ENCODE results near the gene PIGT.

PIGT gene

DNA sequence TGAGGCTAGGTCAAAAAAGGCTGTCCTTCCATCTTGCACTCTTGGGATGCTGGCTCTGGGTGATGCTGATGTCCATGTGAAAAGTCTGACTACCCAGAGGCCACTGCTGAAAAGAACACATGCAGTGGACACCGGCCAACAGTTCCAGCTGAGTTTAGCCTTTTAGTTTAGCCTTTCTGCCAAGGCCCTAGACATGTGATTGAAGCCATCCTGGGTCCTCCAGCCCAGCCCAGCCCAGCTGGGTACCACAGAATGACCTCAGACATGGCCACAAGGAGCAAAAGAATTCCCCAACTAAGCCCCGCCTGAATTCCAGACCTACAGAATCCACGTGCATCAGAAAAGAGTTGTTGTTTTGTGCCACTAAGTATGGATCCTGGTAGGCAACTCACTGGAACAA is 17.4 kb downstream of the PIGT start:
- TF ChIP-seq, protein P1, sequence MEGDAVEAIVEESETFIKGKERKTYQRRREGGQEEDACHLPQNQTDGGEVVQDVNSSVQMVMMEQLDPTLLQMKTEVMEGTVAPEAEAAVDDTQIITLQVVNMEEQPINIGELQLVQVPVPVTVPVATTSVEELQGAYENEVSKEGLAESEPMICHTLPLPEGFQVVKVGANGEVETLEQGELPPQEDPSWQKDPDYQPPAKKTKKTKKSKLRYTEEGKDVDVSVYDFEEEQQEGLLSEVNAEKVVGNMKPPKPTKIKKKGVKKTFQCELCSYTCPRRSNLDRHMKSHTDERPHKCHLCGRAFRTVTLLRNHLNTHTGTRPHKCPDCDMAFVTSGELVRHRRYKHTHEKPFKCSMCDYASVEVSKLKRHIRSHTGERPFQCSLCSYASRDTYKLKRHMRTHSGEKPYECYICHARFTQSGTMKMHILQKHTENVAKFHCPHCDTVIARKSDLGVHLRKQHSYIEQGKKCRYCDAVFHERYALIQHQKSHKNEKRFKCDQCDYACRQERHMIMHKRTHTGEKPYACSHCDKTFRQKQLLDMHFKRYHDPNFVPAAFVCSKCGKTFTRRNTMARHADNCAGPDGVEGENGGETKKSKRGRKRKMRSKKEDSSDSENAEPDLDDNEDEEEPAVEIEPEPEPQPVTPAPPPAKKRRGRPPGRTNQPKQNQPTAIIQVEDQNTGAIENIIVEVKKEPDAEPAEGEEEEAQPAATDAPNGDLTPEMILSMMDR (IDR thresholded peaks at IDR 0.05; ENCODE audit: low read depth, low read length): no peak
- peak; percentile 31 for DNase-seq (ENCODE audit: extremely low read depth, low read depth)

DNA sequence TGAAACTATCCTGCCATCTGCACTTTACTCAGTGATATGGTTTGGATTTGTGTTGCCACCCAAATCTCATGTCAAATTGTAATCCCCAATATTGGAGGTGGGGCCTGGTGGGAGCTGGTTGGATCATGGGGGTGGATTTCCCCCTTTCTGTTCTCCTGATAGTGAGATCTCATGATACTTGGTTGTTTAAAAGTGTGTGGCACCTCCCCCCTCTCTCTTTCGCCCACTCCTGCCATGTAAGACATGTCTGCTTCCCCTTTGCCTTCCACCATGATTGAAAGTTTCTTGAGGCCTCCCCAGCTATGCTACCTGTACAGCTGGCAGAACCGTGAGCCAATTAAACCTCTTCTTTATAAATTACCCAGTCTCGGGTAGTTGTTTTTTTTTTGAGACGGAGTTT is 18.0 kb downstream of the PIGT start:
- TF ChIP-seq, protein P1 (IDR thresholded peaks at IDR 0.05; ENCODE audit: low read depth, low read length): no peak
- no peak for DNase-seq (ENCODE audit: extremely low read depth, low read depth)

DNA sequence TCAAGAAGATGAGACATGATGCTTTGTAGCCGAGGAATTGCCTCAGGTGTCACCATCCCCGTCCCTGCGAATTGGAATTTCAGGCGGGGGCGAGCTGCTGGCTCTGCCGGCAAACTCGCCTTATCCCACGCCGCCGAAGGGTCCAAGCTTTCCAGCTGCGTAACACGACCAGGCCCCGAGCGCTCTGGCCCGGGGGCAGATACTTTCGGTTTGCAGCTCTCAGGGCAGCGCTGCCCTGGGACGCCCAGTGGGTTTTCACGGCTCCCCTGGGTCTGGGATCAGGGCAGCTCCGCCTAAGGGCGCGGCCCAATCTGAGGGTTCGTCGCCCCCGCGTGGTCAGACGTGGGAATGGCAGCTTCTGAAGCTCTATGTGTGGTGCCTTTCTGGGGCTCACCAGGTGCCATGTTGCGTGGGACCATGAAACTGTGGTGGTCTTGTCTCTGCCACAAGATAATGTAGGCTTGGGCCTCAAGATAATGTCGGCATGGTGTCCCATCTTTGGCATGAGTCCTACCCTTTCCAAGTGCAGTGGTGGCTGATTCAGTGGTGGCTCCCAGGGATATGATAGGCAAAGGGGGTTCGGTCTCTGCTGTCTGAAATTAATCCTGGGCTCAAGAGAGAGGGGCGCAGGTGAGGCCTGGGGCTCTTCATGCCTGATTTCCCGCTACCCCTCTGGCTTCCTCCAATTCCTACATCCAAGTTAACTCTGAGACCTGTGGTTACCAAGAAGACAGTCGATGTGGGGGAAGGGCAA is 21.0 kb downstream of the PIGT start:
- DNase-seq (ENCODE audit: extremely low read depth, low read depth): peak; percentile 74
- TF ChIP-seq, protein P1 (IDR thresholded peaks at IDR 0.05; ENCODE audit: low read depth, low read length): peak; percentile 95

DNA sequence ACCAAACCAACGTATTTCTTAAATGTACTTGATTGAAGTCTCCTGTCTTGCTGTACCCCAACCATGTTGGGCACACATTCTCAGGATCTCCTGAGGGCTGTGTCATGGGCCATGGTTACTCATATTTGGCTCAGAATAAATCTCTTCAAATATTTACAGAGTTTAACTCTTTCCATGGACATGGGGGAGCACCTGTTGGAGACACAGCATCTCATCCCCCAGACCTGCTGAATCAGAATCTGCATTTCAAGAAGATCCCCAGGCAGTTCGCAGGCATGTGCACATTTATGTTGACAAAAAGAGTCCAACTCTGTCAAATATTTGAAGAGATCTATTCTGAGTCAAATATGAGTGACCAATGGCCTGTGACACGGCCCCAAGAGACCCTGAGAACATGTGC is 24.5 kb downstream of the PIGT start:
- TF ChIP-seq, protein P1 (IDR thresholded peaks at IDR 0.05; ENCODE audit: low read depth, low read length): no peak
- DNase-seq (ENCODE audit: extremely low read depth, low read depth): no peak

DNA sequence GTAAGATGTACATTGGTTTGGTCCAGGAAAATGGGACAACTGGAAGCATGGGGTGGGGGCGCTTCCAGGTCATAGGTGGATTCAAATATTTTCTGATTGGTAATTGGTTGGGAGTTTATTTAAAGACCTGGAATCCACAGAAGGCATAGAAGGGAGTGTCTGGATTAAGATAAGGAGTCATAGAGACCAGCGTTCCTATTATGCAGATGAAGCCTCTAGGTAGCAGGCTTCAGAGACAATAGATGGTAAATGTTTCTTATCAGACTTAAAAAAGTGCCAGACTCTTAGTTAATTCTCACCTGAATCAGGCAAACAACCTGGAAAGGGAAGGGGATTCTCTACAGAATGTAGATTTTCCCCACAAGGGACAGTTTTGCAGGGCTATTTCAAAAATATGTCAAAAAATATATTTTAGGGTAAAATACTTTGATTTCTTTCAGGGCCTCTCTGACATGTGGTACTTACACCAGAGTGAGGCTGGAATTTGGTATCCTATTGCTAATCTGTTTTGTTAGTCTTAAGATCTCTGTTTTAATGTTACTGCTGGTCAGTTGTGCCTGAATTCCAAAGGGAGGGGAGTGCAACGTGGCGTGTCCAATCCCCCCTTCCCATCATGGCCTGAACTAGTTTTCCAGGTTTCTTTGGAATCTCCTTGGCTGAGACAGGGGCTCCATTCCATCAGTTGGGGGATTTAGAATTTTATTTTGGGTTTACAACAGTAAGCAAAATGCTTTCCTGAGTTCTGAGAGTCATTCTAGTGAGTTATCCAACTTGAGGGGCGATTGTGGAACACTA is 25.1 kb downstream of the PIGT start:
- DNase-seq (ENCODE audit: extremely low read depth, low read depth): no peak
- TF ChIP-seq, protein P1 (IDR thresholded peaks at IDR 0.05; ENCODE audit: low read depth, low read length): no peak

DNA sequence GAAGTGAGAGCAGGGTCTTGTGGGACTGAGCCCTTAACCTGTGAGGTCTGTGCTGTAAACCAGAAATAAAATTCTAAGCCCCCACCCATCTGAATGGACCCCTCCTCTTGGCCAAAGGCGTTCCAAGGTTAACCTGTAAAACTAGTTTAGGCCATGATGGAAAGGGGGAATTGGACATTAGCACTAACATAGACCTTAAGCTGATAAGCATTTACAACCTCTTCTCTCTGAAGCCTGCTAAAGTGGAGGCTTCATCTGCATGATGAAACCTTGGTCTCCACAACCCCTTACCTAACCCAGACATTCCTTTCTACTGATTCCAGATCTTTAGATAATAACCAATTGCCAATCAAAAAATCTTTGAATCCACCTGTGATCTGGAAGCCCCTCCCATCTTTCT is 25.8 kb downstream of the PIGT start:
- no peak for DNase-seq (ENCODE audit: extremely low read depth, low read depth)
- TF ChIP-seq, protein P1 (IDR thresholded peaks at IDR 0.05; ENCODE audit: low read depth, low read length): no peak

DNA sequence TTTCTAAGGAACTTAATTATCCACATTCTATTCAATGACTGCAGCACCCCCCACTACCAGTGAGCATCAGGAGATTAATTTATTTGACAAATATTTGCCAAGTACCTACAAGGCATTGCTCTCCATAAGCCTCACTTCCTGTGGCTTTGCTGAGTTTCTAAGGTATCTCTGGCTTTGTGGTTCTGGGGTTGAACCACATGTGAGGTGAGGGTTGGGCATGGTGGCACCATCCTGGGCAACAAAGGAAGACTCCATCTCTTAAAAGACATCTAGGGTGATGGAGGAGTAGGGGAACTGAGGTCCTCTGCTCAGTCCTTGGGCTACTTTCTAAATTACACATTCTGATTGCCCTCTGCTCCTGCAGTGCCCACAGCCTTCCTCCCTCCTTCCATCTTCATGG is 28.1 kb downstream of the PIGT start:
- TF ChIP-seq, protein P1 (IDR thresholded peaks at IDR 0.05; ENCODE audit: low read depth, low read length): no peak
- no peak for DNase-seq (ENCODE audit: extremely low read depth, low read depth)

Measured in AG09319 (cell line).